Naive thymus-derived CD4-positive, alpha-beta T cell (primary cell): Measurements from ENCODE around the gene KRTAP12-1. TPM values are rescaled to one million over a fixed set of nuclear protein-coding genes. Genes with fewer than 3 reads are reported as not detected.

Experiments used
- ATAC-seq: fragments of 150-1000 bp; cut with Tn5 transposase; 2 replicates; pipeline ENCODE4 v1.10.0; 2021; ENCODE audit warnings: mild to moderate bottlenecking, moderate library complexity
- CTCF ChIA-PET: fragments of 350-600 bp; sonication (Branson Sonifier 250); formaldehyde crosslinking; loops from one replicate; lab custom pipeline; 2021; ENCODE audit warnings: antibody characterized with exemption; lab: Charles Lee
- POLR2A ChIA-PET: fragments of 350-600 bp; sonication (Branson Sonifier 250); formaldehyde crosslinking; loops from one replicate; lab custom pipeline; 2021; ENCODE audit warnings: antibody characterized with exemption, inconsistent platforms; lab: Charles Lee
- DNase-seq, 9 donors: peaks; one replicate each; pipeline versions ENCODE4 v3.0.0 to v3.0.0-alpha.2; 2020 to 2022; ENCODE audit warnings: mixed read lengths in 1 of 9
- H3K27ac ChIP-seq: one replicate; pipeline ENCODE4 v1.7.0; 2013; ENCODE audit warnings: mild to moderate bottlenecking, low read depth, low read length, moderate library complexity
- H3K27me3 ChIP-seq, 2 donors: one replicate each; pipeline ENCODE4 v1.7.0; 2013; ENCODE audit warnings: low read length in 2 of 2, mild to moderate bottlenecking in 2 of 2, moderate library complexity in 2 of 2; ENCODE audit not compliant: control insufficient read depth in 2 of 2, insufficient read depth in 2 of 2
- H3K36me3 ChIP-seq, 3 experiments: 1 replicate in 2 of 3; 2 replicates in 1 of 3; pipeline ENCODE4 v1.7.0; 2013; ENCODE audit warnings: low read length in 3 of 3, mild to moderate bottlenecking in 3 of 3, moderate library complexity in 1 of 3; ENCODE audit not compliant: insufficient read depth in 3 of 3, control insufficient read depth in 2 of 3
- H3K4me1 ChIP-seq, 2 donors: one replicate each; pipeline ENCODE4 v1.7.0; 2013; ENCODE audit warnings: low read length in 2 of 2, mild to moderate bottlenecking in 2 of 2, moderate library complexity in 1 of 2; ENCODE audit not compliant: control insufficient read depth in 2 of 2, insufficient read depth in 2 of 2
- H3K4me3 ChIP-seq: 2 replicates; pipeline ENCODE4 v1.7.0; 2013; ENCODE audit warnings: mild to moderate bottlenecking, low read length
- H3K9me3 ChIP-seq, 3 experiments: 1 replicate in 2 of 3; 2 replicates in 1 of 3; pipeline ENCODE4 v1.7.0; 2013; ENCODE audit warnings: low read length in 3 of 3; ENCODE audit not compliant: control insufficient read depth in 2 of 3
- H3K27ac Mint-ChIP-seq, 9 donors: one replicate each; pipeline ENCODE4 v1.8.0; 2020 to 2022; ENCODE audit warnings: mixed read lengths in 9 of 9, mild to moderate bottlenecking in 8 of 9, moderate library complexity in 5 of 9, inconsistent platforms in 2 of 9
- H3K27me3 Mint-ChIP-seq, 5 donors: one replicate each; pipeline ENCODE4 v1.8.0; 2021 to 2022; ENCODE audit warnings: mixed read lengths in 5 of 5, mild to moderate bottlenecking in 1 of 5
- H3K36me3 Mint-ChIP-seq, 5 donors: one replicate each; pipeline ENCODE4 v1.8.0; 2020 to 2022; ENCODE audit warnings: mixed read lengths in 5 of 5, mild to moderate bottlenecking in 3 of 5, inconsistent platforms in 1 of 5
- H3K4me1 Mint-ChIP-seq, 7 donors: one replicate each; pipeline ENCODE4 v1.8.0; 2020 to 2022; ENCODE audit warnings: mixed read lengths in 7 of 7, mild to moderate bottlenecking in 3 of 7, inconsistent platforms in 1 of 7
- H3K4me3 Mint-ChIP-seq, 10 donors: one replicate each; pipeline ENCODE4 v1.8.0; 2020 to 2022; ENCODE audit warnings: mild to moderate bottlenecking in 10 of 10, mixed read lengths in 10 of 10, moderate library complexity in 6 of 10, inconsistent platforms in 2 of 10
- H3K9me3 Mint-ChIP-seq, 11 donors: one replicate each; pipeline ENCODE4 v1.8.0; 2020 to 2022; ENCODE audit warnings: mixed read lengths in 11 of 11, mild to moderate bottlenecking in 4 of 11, inconsistent platforms in 1 of 11, moderate library complexity in 1 of 11
- intact Hi-C, 2 donors: fragments of 100-400 bp; cut with micrococcal nuclease; formaldehyde crosslinking; loops; one replicate each; pipeline ENCODE4 v1.15.1; 2023
- polyA plus RNA-seq, 2 donors: library from polyadenylated mRNA; unstranded; fragments of 300-500 nt; fragmentation: Illumina TruSeq; gene quantifications; one replicate each; pipeline ENCODE4 v1.2.3, GENCODE V29; 2021
- total RNA-seq, 6 experiments: library from RNA in 5 of 6; stranded (reverse) in 5 of 6; gene quantifications; 1 replicate in 5 of 6; 2 replicates in 1 of 6; pipeline ENCODE4 v1.2.3 and lab custom pipeline; 2021 to 2026

KRTAP12-1 gene
- total and polyA plus RNA-seq, 7 experiments from 2014 or later: not detected

GRCh38 chr21:44684077-44684476 lies 2.1 kb upstream of the KRTAP12-1 start:
- H3K36me3 Mint-ChIP-seq: no peaks in the 10 kb centered on the region

GRCh38 chr21:44682580-44683151 lies 703 bp upstream of the KRTAP12-1 start:
- H3K27me3 ChIP-seq: no peaks in the 10 kb centered on the region
- DNase-seq (no peak), ATAC-seq (no peak)
- Mint-ChIP-seq H3K27ac (no peak overlapping the region), H3K4me3 (no peak overlapping the region), H3K4me1 (peaks cover 0 to 10% (median 4%) of the 10 kb centered on the region in 7 donors), H3K9me3 (peaks cover 0 to 6% (median 0%) of the 10 kb centered on the region in 11 donors), H3K27me3 (peaks cover 4 to 36% (median 8%) of the 10 kb centered on the region in 5 donors), H3K36me3 (no peaks in the 10 kb centered on the region)
- H3K4me3 ChIP-seq: no peak overlapping the region
- ChIA-PET POLR2A (interaction anchor here (1.2 kb wide), 1 partner anchor 21 kb away, joined by 3 read pairs; no protein-coding TSS in a partner anchor), CTCF (no interaction called here)
- H3K27ac ChIP-seq: no peak overlapping the region
- intact Hi-C loops: no loop called here
- H3K9me3 ChIP-seq: no peaks in the 10 kb centered on the region
- no peaks in the 10 kb centered on the region for H3K4me1 ChIP-seq
- H3K36me3 ChIP-seq: no peaks in the 10 kb centered on the region

More at GRCh38 chr21:44684077-44684476, 2.1 kb upstream of the KRTAP12-1 start:
- ChIA-PET POLR2A (no interaction called here), CTCF (no interaction called here)
- Histone ChIP-seq H3K9me3 (no peaks in the 10 kb centered on the region), H3K27me3 (no peaks in the 10 kb centered on the region), H3K4me1 (no peaks in the 10 kb centered on the region), H3K4me3 (no peak overlapping the region), H3K36me3 (no peaks in the 10 kb centered on the region), H3K27ac (no peak overlapping the region)
- ATAC-seq: no peak
- Mint-ChIP-seq H3K27me3 (peaks cover 4 to 38% (median 8%) of the 10 kb centered on the region in 5 donors), H3K4me1 (peaks cover 0 to 10% (median 4%) of the 10 kb centered on the region in 7 donors), H3K27ac (no peak overlapping the region), H3K4me3 (no peak overlapping the region), H3K9me3 (peaks cover 0 to 6% (median 0%) of the 10 kb centered on the region in 11 donors)
- intact Hi-C loops: no loop called here
- no peak for DNase-seq

- H3K27ac ChIP-seq: no peak overlapping the region
- Mint-ChIP-seq H3K4me3 (no peak overlapping the region), H3K4me1 (peaks cover 0 to 6% (median 0%) of the 10 kb centered on the region in 7 donors), H3K9me3 (peaks cover 0 to 10% (median 0%) of the 10 kb centered on the region in 11 donors), H3K36me3 (peaks cover 0 to 5% (median 0%) of the 10 kb centered on the region in 5 donors), H3K27me3 (peaks cover 4 to 39% (median 5%) of the 10 kb centered on the region in 5 donors), H3K27ac (peak overlapping the region in 2 of 9 donors; percentile 10 to 51)
- ChIA-PET POLR2A (no interaction called here), CTCF (no interaction called here)
- H3K27me3 ChIP-seq: no peaks in the 10 kb centered on the region
- no peak overlapping the region for H3K4me3 ChIP-seq
- H3K9me3 ChIP-seq: no peaks in the 10 kb centered on the region
- H3K4me1 ChIP-seq: no peaks in the 10 kb centered on the region
- no peak for DNase-seq
- no peaks in the 10 kb centered on the region for H3K36me3 ChIP-seq
- ATAC-seq: no peak
- intact Hi-C loops: no loop called here
Observed at GRCh38 chr21:44681152-44681551, 811 bp downstream of the KRTAP12-1 start.

- Mint-ChIP-seq H3K9me3 (peaks cover under 1 to 43% (median 16%) of the 10 kb centered on the region in 11 donors), H3K36me3 (peaks cover 0 to 21% (median 9%) of the 10 kb centered on the region in 5 donors), H3K4me3 (no peak overlapping the region), H3K27me3 (peaks cover 0 to 47% (median 0%) of the 10 kb centered on the region in 5 donors), H3K27ac (no peak overlapping the region), H3K4me1 (peaks cover 0 to 3% (median 0%) of the 10 kb centered on the region in 7 donors)
- Histone ChIP-seq H3K4me3 (no peak overlapping the region), H3K4me1 (no peaks in the 10 kb centered on the region), H3K36me3 (no peaks in the 10 kb centered on the region), H3K9me3 (peaks cover 0 to under 1% (median 0%) of the 10 kb centered on the region in 3 experiments), H3K27ac (no peak overlapping the region), H3K27me3 (no peaks in the 10 kb centered on the region)
- ChIA-PET CTCF (no interaction called here), POLR2A (no interaction called here)
- intact Hi-C loops: loop anchor here in 1 of 2 donors (5.0 kb wide), 1 partner anchor 386 kb away; no protein-coding TSS in a partner anchor
- ATAC-seq (no peak), DNase-seq (no peak)
Observed at GRCh38 chr21:44677881-44678280, 4.1 kb downstream of the KRTAP12-1 start.

- Mint-ChIP-seq H3K9me3 (peaks cover 9 to 72% (median 41%) of the 10 kb centered on the region in 11 donors), H3K4me3 (no peak overlapping the region), H3K27me3 (peaks cover 0 to 37% (median 3%) of the 10 kb centered on the region in 5 donors), H3K4me1 (peaks cover 0 to 5% (median 0%) of the 10 kb centered on the region in 7 donors), H3K36me3 (peaks cover 0 to 33% (median 20%) of the 10 kb centered on the region in 5 donors), H3K27ac (no peak overlapping the region)
- H3K36me3 ChIP-seq: no peaks in the 10 kb centered on the region
- DNase-seq (no peak), ATAC-seq (no peak)
- peaks cover 0 to 21% (median 0%) of the 10 kb centered on the region in 3 experiments for H3K9me3 ChIP-seq
- H3K4me3 ChIP-seq: no peak overlapping the region
- no peak overlapping the region for H3K27ac ChIP-seq
- ChIA-PET POLR2A (no interaction called here), CTCF (no interaction called here)
- H3K27me3 ChIP-seq: no peaks in the 10 kb centered on the region
- H3K4me1 ChIP-seq: no peaks in the 10 kb centered on the region
- intact Hi-C loops: loop anchor here in 1 of 2 donors (5.0 kb wide), 1 partner anchor 40 kb away; no protein-coding TSS in a partner anchor
Observed at GRCh38 chr21:44671911-44672310, 10.1 kb downstream of the KRTAP12-1 start.

- Mint-ChIP-seq H3K4me3 (no peak overlapping the region), H3K27ac (no peak overlapping the region), H3K27me3 (peaks cover 0 to 35% (median 3%) of the 10 kb centered on the region in 5 donors), H3K9me3 (peaks cover 9 to 65% (median 41%) of the 10 kb centered on the region in 11 donors), H3K36me3 (peaks cover 0 to 27% (median 20%) of the 10 kb centered on the region in 5 donors), H3K4me1 (peaks cover 0 to 6% (median 0%) of the 10 kb centered on the region in 7 donors)
- Histone ChIP-seq H3K36me3 (no peaks in the 10 kb centered on the region), H3K9me3 (peaks cover 0 to 21% (median 0%) of the 10 kb centered on the region in 3 experiments), H3K27me3 (no peaks in the 10 kb centered on the region), H3K4me1 (no peaks in the 10 kb centered on the region), H3K4me3 (no peak overlapping the region), H3K27ac (no peak overlapping the region)
- DNase-seq (no peak), ATAC-seq (no peak)
- intact Hi-C loops: loop anchor here in 1 of 2 donors (5.0 kb wide), 1 partner anchor 39 kb away; no protein-coding TSS in a partner anchor
- ChIA-PET CTCF (no interaction called here), POLR2A (no interaction called here)
Observed at GRCh38 chr21:44670642-44671432, 11.1 kb downstream of the KRTAP12-1 start.
